NT2/D1 (cell line): ENCODE results near the gene AP1AR.
A peak's percentile ranks its signal among the peaks of the same experiment; 100 is the strongest.

Experiments used
- DNase-seq: peaks from one replicate; pipeline ENCODE4 v3.0.0-alpha.2; 2011; ENCODE audit warnings: low read depth, low spot score
- H3K27me3 ChIP-seq: 2 replicates; pipeline ENCODE4 v1.6.0; 2011; ENCODE audit warnings: mild to moderate bottlenecking; ENCODE audit not compliant: insufficient read length, insufficient read depth
- H3K36me3 ChIP-seq: 2 replicates; pipeline ENCODE4 v1.6.1; 2011; ENCODE audit warnings: mild to moderate bottlenecking, low read length, mixed read lengths; ENCODE audit not compliant: insufficient read depth, insufficient read length
- H3K4me1 ChIP-seq: 2 replicates; pipeline ENCODE4 v1.5.1; 2011; ENCODE audit not compliant: insufficient read depth, insufficient read length
- H3K4me3 ChIP-seq: 2 replicates; pipeline ENCODE4 v1.5.1; 2011; ENCODE audit warnings: low read depth; ENCODE audit not compliant: insufficient read length
- H3K9ac ChIP-seq: 2 replicates; pipeline ENCODE4 v1.6.0; 2011; ENCODE audit warnings: low read depth; ENCODE audit not compliant: insufficient read length
- H3K9me3 ChIP-seq: 2 replicates; pipeline ENCODE4 v1.5.1; 2011; ENCODE audit warnings: mild to moderate bottlenecking, low read length; ENCODE audit not compliant: insufficient read depth
- SUZ12 ChIP-seq: IDR thresholded peaks from 2 replicates; pipeline ENCODE4 v1.6.1; 2011; ENCODE audit not compliant: insufficient read length, insufficient read depth; ENCODE audit errors: extremely low read depth
- YY1 ChIP-seq: IDR thresholded peaks from 2 replicates; pipeline ENCODE4 v1.6.1; 2011; ENCODE audit not compliant: insufficient read length, insufficient read depth
- ZNF274 ChIP-seq: IDR thresholded peaks from 2 replicates; pipeline ENCODE4 v1.6.1; 2011; ENCODE audit warnings: mild to moderate bottlenecking, low read depth, low read length

The AP1AR gene

GRCh38 chr4:112252234-112252633 lies 20.6 kb downstream of the AP1AR start:
- no peak for TF ChIP-seq ZNF274
- no peak for TF ChIP-seq YY1
- TF ChIP-seq SUZ12: no peak
- no peak overlapping the region for H3K9ac ChIP-seq
- no peaks in the 10 kb centered on the region for H3K27me3 ChIP-seq
- no peak overlapping the region for H3K4me3 ChIP-seq
- no peaks in the 10 kb centered on the region for H3K4me1 ChIP-seq
- H3K36me3 ChIP-seq: peaks cover 3% of the 10 kb centered on the region
- H3K9me3 ChIP-seq: no peaks in the 10 kb centered on the region
- no peak for DNase-seq

DNA sequence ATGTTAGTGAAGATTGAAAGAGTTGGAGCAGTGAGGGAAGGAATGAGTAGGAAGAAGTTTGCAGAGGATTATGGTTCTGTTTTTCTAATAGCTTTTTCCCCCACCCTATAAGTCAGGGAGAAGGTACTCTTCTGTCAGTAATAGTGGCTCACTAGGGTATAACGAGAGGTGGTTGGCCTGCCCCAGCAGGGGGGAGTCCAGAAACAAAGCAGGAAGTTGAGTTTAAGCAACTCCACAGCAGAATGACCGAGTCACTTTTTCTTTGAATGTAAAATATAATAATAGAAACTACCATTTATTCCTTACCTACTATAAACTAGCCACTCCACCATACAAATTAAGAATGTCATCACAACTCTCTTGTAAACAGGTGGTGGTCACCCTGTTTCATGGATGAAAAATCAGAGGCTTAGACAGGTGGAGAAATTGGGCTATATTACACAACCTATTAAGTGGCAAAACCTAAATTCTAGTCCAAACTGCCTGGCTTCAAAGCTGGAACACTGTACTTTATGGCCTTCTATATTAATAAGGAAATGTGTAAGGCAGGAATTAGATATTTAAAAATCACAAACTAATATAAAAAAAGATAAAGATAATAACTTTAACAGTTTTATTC lies 21.9 kb downstream of the AP1AR start:
- no peak for TF ChIP-seq SUZ12
- TF ChIP-seq ZNF274: no peak
- no peak for TF ChIP-seq YY1
- no peak for DNase-seq
- H3K9ac ChIP-seq: no peak overlapping the region

DNA sequence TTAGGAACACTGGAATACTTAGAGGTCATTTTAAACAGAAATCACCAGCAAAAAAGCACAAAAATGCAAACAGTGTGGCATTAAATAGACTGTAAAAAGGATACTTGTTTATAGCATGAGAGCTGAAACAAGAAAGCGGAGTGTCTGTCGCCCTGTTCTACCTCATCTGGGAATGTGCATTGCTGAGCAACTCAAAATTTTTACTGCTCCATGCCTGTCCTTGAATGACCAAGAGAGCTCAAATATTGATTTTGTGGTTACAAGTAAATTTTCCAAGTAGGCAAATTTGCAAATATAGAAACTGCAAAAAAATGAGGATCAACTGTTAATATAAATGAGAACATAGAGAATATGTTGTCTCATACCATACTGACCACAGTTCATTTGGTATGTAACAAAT lies 25.5 kb downstream of the AP1AR start:
- no peaks in the 10 kb centered on the region for H3K9me3 ChIP-seq
- H3K4me1 ChIP-seq: no peaks in the 10 kb centered on the region
- no peak overlapping the region for H3K9ac ChIP-seq
- no peak for TF ChIP-seq YY1
- no peak for TF ChIP-seq ZNF274
- TF ChIP-seq SUZ12: no peak
- peaks cover 21% of the 10 kb centered on the region for H3K36me3 ChIP-seq
- no peak for DNase-seq
- no peaks in the 10 kb centered on the region for H3K27me3 ChIP-seq
- H3K4me3 ChIP-seq: no peak overlapping the region

More for the DNA sequence above, 21.9 kb downstream of the AP1AR start:
- H3K36me3 ChIP-seq: peaks cover 3% of the 10 kb centered on the region
- no peaks in the 10 kb centered on the region for H3K27me3 ChIP-seq
- H3K4me3 ChIP-seq: no peak overlapping the region
- no peaks in the 10 kb centered on the region for H3K9me3 ChIP-seq
- H3K4me1 ChIP-seq: no peaks in the 10 kb centered on the region

GRCh38 chr4:112266823-112267222 lies 35.2 kb downstream of the AP1AR start:
- no peak for DNase-seq
- H3K36me3 ChIP-seq: peaks cover 18% of the 10 kb centered on the region

GRCh38 chr4:112270051-112270450 lies 38.5 kb downstream of the AP1AR start:
- Histone ChIP-seq H3K9ac (no peak overlapping the region), H3K4me3 (no peak overlapping the region), H3K9me3 (peaks cover 6% of the 10 kb centered on the region), H3K36me3 (peaks cover 15% of the 10 kb centered on the region), H3K27me3 (no peaks in the 10 kb centered on the region), H3K4me1 (no peaks in the 10 kb centered on the region)
- TF ChIP-seq SUZ12 (no peak), ZNF274 (no peak)
- DNase-seq: no peak

More at GRCh38 chr4:112266823-112267222, 35.2 kb downstream of the AP1AR start:
- Histone ChIP-seq H3K4me3 (no peak overlapping the region), H3K27me3 (no peaks in the 10 kb centered on the region), H3K9me3 (no peaks in the 10 kb centered on the region), H3K4me1 (no peaks in the 10 kb centered on the region), H3K9ac (no peak overlapping the region)
- TF ChIP-seq ZNF274 (no peak), YY1 (no peak), SUZ12 (no peak)

DNA sequence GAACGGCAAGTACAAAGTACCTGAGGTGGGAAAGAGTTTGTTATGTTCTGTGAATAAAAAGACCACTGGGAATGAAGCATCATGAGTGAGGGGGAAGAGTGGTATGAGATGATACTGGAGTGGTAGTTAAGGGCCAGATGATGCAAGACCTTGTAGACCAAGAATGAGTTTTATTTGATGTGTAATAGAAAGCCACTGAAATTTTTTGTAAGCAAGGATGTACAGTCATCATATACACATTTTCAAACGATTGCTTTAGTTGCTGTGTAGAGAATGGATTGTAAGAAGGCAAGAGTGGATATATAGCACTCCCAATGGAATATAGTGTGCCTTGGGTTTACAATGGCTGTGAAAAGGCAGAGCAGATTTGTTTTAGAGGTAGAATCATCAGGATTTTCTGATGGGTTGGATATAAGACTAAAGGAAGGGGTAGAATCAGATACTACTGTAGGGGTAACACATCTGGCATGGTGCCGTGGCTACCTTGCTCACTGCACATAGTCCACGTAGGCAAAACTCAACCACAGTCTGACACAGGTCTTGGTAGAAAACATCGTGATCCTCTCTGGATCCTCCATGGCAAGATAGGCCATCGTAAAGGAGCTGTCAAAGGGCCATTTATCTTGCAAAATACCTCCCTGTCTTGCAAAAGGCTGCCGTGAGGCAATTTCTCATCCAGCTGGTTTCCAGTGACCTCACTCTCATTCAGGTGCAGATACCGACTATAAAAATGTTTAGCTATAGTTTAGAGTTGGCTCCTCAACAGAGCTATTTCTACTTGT lies 39.2 kb downstream of the AP1AR start:
- peaks cover 6% of the 10 kb centered on the region for H3K9me3 ChIP-seq
- DNase-seq: peak; percentile 20
- no peak overlapping the region for H3K4me3 ChIP-seq
- no peak overlapping the region for H3K9ac ChIP-seq
- peaks cover 14% of the 10 kb centered on the region for H3K36me3 ChIP-seq
- H3K4me1 ChIP-seq: no peaks in the 10 kb centered on the region
- no peaks in the 10 kb centered on the region for H3K27me3 ChIP-seq
- no peak for TF ChIP-seq YY1
- TF ChIP-seq SUZ12: no peak
- TF ChIP-seq ZNF274: no peak

GRCh38 chr4:112272292-112272691 lies 40.7 kb downstream of the AP1AR start:
- Histone ChIP-seq H3K9ac (no peak overlapping the region), H3K4me1 (no peaks in the 10 kb centered on the region), H3K36me3 (peaks cover 15% of the 10 kb centered on the region), H3K27me3 (no peaks in the 10 kb centered on the region), H3K9me3 (peaks cover 6% of the 10 kb centered on the region), H3K4me3 (no peak overlapping the region)
- DNase-seq: no peak
- TF ChIP-seq ZNF274 (no peak), YY1 (no peak), SUZ12 (no peak)
